ENCODE data around the gene NMT2. TPM values are rescaled to one million over a fixed set of nuclear protein-coding genes. Genes with fewer than 3 reads are reported as not detected.

The NMT2 gene
- total and polyA plus RNA-seq, 7 donors = 11.1 to 23.3 (median 16.1) TPM

DNA sequence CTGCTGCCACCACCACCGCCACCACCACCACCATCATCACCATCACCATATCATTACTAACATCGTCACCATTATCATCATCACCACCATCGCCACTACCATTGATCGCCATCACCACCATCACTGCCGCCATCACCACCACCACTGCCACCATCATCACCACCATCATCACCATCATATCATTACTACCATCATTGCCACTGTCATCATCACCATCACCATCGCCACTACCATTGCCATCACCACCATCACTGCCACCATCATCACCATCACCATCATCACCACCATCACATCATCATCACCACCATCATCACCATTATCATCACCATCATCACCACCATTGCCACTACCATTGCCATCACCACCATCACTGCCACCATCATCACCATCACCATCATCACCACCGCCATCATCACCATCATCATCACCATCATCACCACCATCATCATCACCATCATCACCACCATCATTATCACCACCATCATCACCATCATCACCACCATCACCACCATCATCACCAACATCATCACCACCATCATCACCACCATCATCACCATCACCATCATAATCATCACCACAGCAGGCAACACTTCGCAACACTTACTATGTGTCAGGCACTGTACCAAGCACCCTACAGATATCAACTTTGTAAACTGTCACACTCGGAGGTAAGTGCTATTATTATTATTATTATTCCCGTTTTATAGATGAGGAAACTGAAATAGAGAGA lies 19.3 kb downstream of the NMT2 start:
- WGBS, 2 donors = 88 to 90% methylated on average over 10 of the region's 10 CpGs
- H3K36me3 ChIP-seq = no peaks in the 10 kb centered on the region
- no peaks in the 10 kb centered on the region for H3K27me3 ChIP-seq
- no peak overlapping the region for H3K27ac ChIP-seq
- intact Hi-C loops (cut with DNase I) = no loop called here
- H3K4me1 ChIP-seq = no peaks in the 10 kb centered on the region
- no peaks in the 10 kb centered on the region for H3K9me3 ChIP-seq
- no peak for DNase-seq
- no peak overlapping the region for H3K4me3 ChIP-seq
- TF ChIP-seq POLR2A (IDR thresholded peaks at IDR 0.05) (no peak), EP300 (IDR thresholded peaks at IDR 0.05) (no peak), POLR2AphosphoS5 (IDR thresholded peaks at IDR 0.05) (no peak)
- TF ChIP-seq, protein P1, sequence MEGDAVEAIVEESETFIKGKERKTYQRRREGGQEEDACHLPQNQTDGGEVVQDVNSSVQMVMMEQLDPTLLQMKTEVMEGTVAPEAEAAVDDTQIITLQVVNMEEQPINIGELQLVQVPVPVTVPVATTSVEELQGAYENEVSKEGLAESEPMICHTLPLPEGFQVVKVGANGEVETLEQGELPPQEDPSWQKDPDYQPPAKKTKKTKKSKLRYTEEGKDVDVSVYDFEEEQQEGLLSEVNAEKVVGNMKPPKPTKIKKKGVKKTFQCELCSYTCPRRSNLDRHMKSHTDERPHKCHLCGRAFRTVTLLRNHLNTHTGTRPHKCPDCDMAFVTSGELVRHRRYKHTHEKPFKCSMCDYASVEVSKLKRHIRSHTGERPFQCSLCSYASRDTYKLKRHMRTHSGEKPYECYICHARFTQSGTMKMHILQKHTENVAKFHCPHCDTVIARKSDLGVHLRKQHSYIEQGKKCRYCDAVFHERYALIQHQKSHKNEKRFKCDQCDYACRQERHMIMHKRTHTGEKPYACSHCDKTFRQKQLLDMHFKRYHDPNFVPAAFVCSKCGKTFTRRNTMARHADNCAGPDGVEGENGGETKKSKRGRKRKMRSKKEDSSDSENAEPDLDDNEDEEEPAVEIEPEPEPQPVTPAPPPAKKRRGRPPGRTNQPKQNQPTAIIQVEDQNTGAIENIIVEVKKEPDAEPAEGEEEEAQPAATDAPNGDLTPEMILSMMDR (IDR thresholded peaks at IDR 0.05) = no peak

DNA sequence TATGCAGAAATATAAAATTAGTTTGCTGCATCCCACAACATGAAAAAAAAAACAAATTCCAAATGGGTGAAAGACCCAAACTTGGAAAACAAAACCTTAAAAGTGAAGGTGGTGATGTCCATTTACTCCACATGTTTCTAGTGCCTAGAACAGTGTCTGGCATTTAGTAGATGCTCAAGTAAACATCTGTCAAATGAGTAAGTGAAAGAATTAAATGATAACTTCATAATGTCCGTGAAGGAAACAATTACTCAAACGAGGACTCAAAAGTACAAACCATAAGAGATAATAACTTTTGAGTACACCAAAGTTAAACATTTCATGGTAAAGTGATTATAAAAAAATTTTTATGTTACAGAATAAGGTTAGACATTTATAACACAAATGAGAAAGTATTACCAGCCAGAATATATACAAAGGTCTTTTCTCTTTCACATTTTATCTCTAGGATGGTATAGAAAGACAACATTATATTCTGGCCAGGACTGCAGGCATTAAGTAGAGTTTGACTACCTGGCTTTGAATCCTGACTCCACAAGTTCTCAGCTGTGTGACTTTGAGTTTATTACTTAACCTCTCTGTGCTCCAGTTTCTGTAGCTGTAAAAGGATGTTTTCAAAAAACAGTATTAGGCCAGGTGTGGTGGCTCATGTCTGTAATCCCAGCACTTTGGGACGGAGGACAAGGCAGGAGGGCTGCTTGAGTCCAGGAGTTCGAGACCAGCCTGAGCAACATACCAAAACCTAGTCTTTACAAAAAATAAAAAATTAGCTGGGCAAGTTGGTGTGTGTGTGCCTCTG lies 20.7 kb downstream of the NMT2 start:
- 71 to 80% methylated on average over 4 of the region's 4 CpGs for WGBS, 2 donors
- Histone ChIP-seq H3K36me3 (no peaks in the 10 kb centered on the region), H3K4me1 (peaks cover 0 to 3% (median 0%) of the 10 kb centered on the region in 4 donors), H3K4me3 (no peak overlapping the region), H3K9me3 (no peaks in the 10 kb centered on the region), H3K27ac (no peak overlapping the region), H3K27me3 (no peaks in the 10 kb centered on the region)
- no peak for TF ChIP-seq POLR2A (IDR thresholded peaks at IDR 0.05)
- no peak for TF ChIP-seq EP300 (IDR thresholded peaks at IDR 0.05)
- TF ChIP-seq, protein P1 (IDR thresholded peaks at IDR 0.05) = no peak
- no peak for TF ChIP-seq POLR2AphosphoS5 (IDR thresholded peaks at IDR 0.05)
- no peak for DNase-seq
- intact Hi-C loops (cut with DNase I) = no loop called here

DNA sequence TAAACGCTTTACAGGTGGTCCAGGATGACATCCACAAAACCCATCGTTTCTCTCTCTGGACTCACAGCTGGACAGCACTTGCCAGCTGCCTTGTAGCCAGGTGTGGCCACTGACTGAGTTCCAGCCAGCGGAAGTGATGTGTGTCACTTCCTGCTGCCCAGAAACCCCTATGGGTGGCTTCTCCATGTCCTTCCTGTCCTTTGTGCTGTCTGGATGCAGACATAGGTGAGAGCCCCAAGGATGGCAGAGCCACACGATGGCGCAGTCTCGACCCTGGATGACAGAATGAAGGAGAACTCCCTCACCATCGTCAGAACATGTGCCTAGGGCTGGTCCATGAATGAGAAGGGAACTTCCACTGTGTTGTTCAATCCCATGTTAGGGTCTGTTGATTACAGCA lies 22.1 kb downstream of the NMT2 start:
- 84 to 91% methylated on average over 7 of the region's 7 CpGs for WGBS, 2 donors
- Histone ChIP-seq H3K9me3 (no peaks in the 10 kb centered on the region), H3K4me1 (peaks cover 0 to 3% (median 0%) of the 10 kb centered on the region in 4 donors), H3K27me3 (no peaks in the 10 kb centered on the region), H3K4me3 (no peak overlapping the region), H3K36me3 (peaks cover 0 to 2% (median 0%) of the 10 kb centered on the region in 4 donors), H3K27ac (no peak overlapping the region)
- TF ChIP-seq, protein P1 (IDR thresholded peaks at IDR 0.05) = no peak
- no peak for TF ChIP-seq POLR2AphosphoS5 (IDR thresholded peaks at IDR 0.05)
- no peak for DNase-seq
- intact Hi-C loops (cut with DNase I) = no loop called here

GRCh38 chr10:15144788-15145187 lies 23.7 kb downstream of the NMT2 start:
- Histone ChIP-seq H3K4me3 (no peak overlapping the region), H3K36me3 (peaks cover 0 to 17% (median 0%) of the 10 kb centered on the region in 4 donors), H3K4me1 (peaks cover 0 to 3% (median 0%) of the 10 kb centered on the region in 4 donors), H3K27me3 (no peaks in the 10 kb centered on the region), H3K27ac (no peak overlapping the region), H3K9me3 (no peaks in the 10 kb centered on the region)
- TF ChIP-seq, protein P1 (IDR thresholded peaks at IDR 0.05) = no peak
- DNase-seq = no peak
- intact Hi-C loops (cut with DNase I) = no loop called here
- WGBS, 2 donors = 85 to 93% methylated on average over 4 of the region's 4 CpGs

Data from sigmoid colon (tissue), 7 donors.